HG03196 (cell line): ENCODE measurements around the gene TRIM10.
"Not testable (repeated sequence)": the region's sequence is repeated elsewhere in the genome, so short reads cannot be mapped to it uniquely, and the experiment has no call there.

Experiments
- ATAC-seq: cut with Tn5 transposase; IDR thresholded peaks from one replicate; pipeline ENCODE4 v1.9.1; 2021; ENCODE audit not compliant: unreplicated experiment

The TRIM10 gene

GRCh38 chr6:30130179-30130679 lies 30.8 kb downstream of the TRIM10 start:
- no peak for ATAC-seq

DNA sequence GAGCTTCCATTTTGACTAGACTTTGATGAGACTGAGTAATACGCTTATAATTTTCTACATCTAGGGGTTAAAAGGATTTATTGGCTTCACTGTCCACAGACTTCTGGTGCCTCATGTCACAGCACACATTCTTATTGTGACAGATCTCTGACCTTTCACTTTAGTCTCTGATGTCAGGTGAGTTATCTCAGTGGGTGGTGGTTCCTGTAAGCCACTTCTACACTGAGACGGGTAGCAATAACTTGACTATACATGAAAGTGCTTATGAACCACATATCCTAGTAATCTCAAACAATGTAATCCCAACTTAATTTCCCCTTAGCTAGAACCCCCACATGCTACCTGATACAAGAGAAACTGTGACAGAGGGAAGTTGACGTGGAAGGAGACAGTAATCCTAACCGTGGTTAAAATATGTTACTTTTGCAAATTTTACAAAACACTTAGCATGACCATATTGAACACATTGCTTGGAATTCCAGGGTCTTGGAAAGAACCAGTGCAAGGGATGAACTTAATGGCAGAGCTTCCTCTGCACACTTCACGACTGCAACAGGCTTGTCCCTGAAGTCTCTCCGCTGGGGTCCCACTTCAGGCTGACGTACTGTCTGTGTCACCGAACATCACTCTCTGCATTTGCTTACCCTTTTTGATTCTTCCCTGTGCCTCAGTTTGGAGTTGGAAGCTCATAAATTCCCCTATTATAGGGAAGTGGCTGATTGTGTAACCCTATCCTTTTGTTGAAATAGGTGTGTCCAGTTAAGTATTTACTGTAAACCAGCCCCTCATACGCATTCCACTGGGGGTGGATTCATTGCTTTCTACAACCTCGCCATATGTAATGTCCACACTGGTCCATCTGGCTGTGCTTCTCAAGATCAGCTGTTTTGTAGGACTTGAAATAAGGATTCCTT lies 31.5 kb downstream of the TRIM10 start:
- ATAC-seq = no peak

GRCh38 chr6:30127238-30128093 lies 33.5 kb downstream of the TRIM10 start:
- ATAC-seq = no peak

DNA sequence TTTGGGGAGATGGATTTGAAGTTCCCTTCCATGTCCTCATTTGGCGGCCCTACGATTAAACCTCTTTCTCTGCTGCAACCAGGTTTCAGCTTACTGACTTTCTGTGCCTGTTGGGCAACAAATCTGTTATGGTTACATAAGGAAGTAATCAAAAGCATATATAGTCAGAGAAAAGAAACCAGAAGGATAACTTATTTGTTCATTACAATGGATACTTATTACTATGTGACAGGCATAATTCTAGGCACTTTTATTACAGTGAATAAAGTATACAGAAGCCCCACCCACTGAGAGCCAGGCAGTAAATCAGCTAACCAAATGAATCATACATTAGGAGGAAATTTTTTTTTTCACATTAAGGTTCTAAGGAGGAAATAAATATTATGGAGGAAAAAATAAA lies 38.5 kb downstream of the TRIM10 start:
- no peak for ATAC-seq

GRCh38 chr6:30121446-30122366 lies 39.3 kb downstream of the TRIM10 start:
- ATAC-seq = no peak

GRCh38 chr6:30118691-30119090 lies 42.3 kb downstream of the TRIM10 start:
- not testable (repeated sequence) for ATAC-seq

GRCh38 chr6:30116724-30117123 lies 44.3 kb downstream of the TRIM10 start:
- no peak for ATAC-seq

DNA sequence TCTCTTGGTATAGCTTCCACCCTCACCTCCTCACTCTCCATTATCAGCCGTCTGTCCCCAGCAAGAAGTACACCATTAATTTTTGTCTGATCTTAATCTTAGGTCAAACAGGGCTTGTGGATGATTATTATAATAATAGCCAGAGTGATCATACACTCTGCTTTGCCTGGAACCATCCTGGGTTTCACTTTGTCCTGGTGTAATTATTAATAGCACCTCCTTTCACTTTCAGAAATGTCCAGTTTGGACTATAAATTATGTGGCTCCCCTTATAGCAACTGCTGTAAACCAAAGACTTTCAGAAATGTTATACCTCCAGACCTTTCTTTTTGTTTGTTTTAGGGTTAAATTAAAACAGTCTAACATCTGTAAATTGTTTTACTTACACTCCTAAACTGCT lies 47.2 kb downstream of the TRIM10 start:
- no peak for ATAC-seq

- no peak for ATAC-seq
Measured at GRCh38 chr6:30113003-30113759, 47.8 kb downstream of the TRIM10 start, which contains the start of gene TRIM31. Gene TRIM31, minus strand, starts transcription at chr6:30113090. Its CDS starts 285 bp downstream, at chr6:30112805.

- ATAC-seq = no peak
Measured at GRCh38 chr6:30112402-30112994, 48.5 kb downstream of the TRIM10 start.

DNA sequence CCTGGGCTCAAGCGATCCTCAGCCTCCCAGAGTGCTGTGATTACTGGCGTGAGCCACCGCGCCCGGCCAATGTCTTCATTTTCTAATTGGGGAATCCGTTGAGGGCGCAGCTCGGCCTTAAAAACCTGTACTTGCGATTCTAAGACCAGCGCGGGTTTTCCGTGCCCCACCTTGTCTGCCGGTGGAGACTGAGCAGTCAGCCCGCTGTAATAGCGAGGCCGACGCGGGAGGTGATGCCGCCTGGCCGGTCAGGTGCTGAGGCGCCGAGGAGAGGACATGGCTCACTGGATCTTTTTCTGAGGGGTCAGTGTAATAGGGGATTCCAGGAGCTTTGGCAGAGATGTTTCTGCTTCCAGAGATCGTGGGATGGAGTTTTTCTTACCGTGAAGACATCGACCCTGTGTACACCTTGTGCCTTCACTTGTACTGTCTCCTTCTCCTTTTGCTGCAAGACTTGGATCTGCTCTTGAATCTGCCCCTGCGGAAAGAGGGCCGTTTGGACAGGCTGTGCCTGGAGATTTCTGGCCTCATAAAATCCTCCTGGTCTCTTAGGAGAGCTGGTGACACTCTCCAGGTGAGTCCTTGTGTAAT lies 49.6 kb downstream of the TRIM10 start:
- no peak for ATAC-seq

GRCh38 chr6:30104661-30105060 lies 56.4 kb downstream of the TRIM10 start:
- no peak for ATAC-seq

- no peak for ATAC-seq
Measured at GRCh38 chr6:30103872-30104179, 57.2 kb downstream of the TRIM10 start.

GRCh38 chr6:30102970-30103871 lies 57.8 kb downstream of the TRIM10 start:
- no peak for ATAC-seq

DNA sequence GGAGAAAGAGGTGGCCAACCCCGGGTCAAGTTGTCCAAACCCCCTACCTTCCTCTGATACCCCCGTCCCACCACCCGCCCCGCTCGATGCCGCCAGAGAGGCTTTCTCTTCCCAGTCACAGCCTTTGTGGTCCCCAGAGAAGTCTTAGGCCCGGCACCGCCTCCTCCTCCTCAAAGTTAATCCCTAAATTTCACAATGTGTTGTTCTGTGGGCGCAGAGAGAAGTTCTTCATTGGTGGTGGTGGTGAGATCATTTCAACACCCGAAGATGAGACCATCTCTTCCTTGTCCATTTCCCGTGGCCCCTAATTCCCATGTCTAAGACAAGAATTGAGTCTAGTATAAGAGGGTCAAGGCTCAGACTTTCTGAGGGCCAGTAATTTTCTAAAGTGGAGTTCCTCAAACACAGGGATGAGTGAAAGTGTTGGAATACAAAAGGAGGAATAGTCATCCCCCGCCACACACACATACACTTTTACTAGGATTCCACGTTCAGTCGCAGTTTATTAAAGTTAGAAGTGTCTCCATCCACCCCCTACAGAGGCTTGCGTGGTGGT lies 58.5 kb downstream of the TRIM10 start:
- no peak for ATAC-seq
